OCI-LY1 (cell line): Measurements from ENCODE around the gene ALKBH2.
A peak's percentile ranks its signal among the peaks of the same experiment; 100 is the strongest.

Source experiments
- H2AFZ ChIP-seq: fragments of 200-600 bp; sonication (generic), shearing (Covaris generic); 2 replicates; pipeline ENCODE4 v1.6.0; 2014; ENCODE audit warnings: antibody characterized with exemption, mild to moderate bottlenecking, low read length
- H3F3A ChIP-seq: fragments of 200-600 bp; sonication (generic), shearing (Covaris generic); 2 replicates; pipeline ENCODE4 v1.6.0; 2014; ENCODE audit warnings: mild to moderate bottlenecking, antibody characterized with exemption, low read length, moderate library complexity; ENCODE audit not compliant: insufficient read depth
- H3K27ac ChIP-seq: fragments of 200-600 bp; sonication (generic); 2 replicates; pipeline ENCODE4 v1.5.1; 2014; ENCODE audit warnings: low read length, mixed run types, mild to moderate bottlenecking, low read depth; ENCODE audit not compliant: poor library complexity, severe bottlenecking
- H3K27me3 ChIP-seq: fragments of 200-600 bp; sonication (generic); 2 replicates; pipeline ENCODE4 v1.6.0; 2014; ENCODE audit warnings: antibody characterized with exemption, mild to moderate bottlenecking, low read length, moderate library complexity; ENCODE audit not compliant: insufficient read depth
- H3K36me3 ChIP-seq: fragments of 200-600 bp; sonication (generic); 2 replicates; pipeline ENCODE4 v1.6.1; 2014; ENCODE audit warnings: mild to moderate bottlenecking, antibody characterized with exemption, low read length, moderate library complexity, mixed read lengths; ENCODE audit not compliant: insufficient read depth
- H3K4me1 ChIP-seq: fragments of 200-600 bp; sonication (generic); 2 replicates; pipeline ENCODE4 v1.5.1; 2014; ENCODE audit warnings: mild to moderate bottlenecking, low read length, moderate library complexity; ENCODE audit not compliant: insufficient read depth, severe bottlenecking
- H3K4me2 ChIP-seq: fragments of 200-600 bp; sonication (generic), shearing (Covaris generic); 2 replicates; pipeline ENCODE4 v1.6.1; 2014; ENCODE audit warnings: low read length
- H3K4me3 ChIP-seq: fragments of 200-600 bp; sonication (generic); 2 replicates; pipeline ENCODE4 v1.5.1; 2014; ENCODE audit warnings: low read length, low read depth, mild to moderate bottlenecking, mixed read lengths; ENCODE audit not compliant: poor library complexity, severe bottlenecking
- H3K79me2 ChIP-seq: fragments of 200-600 bp; shearing (Covaris generic); 2 replicates; pipeline ENCODE4 v1.6.1; 2016; ENCODE audit warnings: mixed run types, low read length, mixed read lengths; ENCODE audit not compliant: insufficient read depth
- H3K9ac ChIP-seq: fragments of 200-600 bp; sonication (generic), shearing (Covaris generic); 2 replicates; pipeline ENCODE4 v1.6.1; 2014; ENCODE audit warnings: mild to moderate bottlenecking, low read length, mixed read lengths
- H3K9me2 ChIP-seq: fragments of 200-600 bp; sonication (generic), shearing (Covaris generic); 2 replicates; pipeline ENCODE4 v1.6.1; 2014; ENCODE audit warnings: low read depth, mild to moderate bottlenecking, low read length, mixed read lengths
- H3K9me3 ChIP-seq: fragments of 200-600 bp; shearing (Covaris generic); 2 replicates; pipeline ENCODE4 v1.6.1; 2014; ENCODE audit warnings: low read length, mixed read lengths
- H4K20me1 ChIP-seq: fragments of 200-600 bp; sonication (generic), shearing (Covaris generic); 2 replicates; pipeline ENCODE4 v1.6.0; 2016; ENCODE audit warnings: mild to moderate bottlenecking, low read length; ENCODE audit not compliant: insufficient read depth
- EZH2 ChIP-seq: fragments of 200-600 bp; sonication (generic), shearing (Covaris generic); IDR thresholded peaks from 2 replicates; pipeline ENCODE4 v1.8.0; 2017; ENCODE audit warnings: borderline replicate concordance, mixed run types, mild to moderate bottlenecking, antibody characterized with exemption, low read length, moderate library complexity, mixed read lengths
- TF ChIP-seq, protein P1 (sequence below): fragments of 200-600 bp; sonication (generic), shearing (Covaris generic); IDR thresholded peaks from 2 replicates; pipeline ENCODE4 v1.5.1; 2017; ENCODE audit warnings: mild to moderate bottlenecking, antibody characterized with exemption, low read length, moderate library complexity, mixed read lengths

ALKBH2 gene

GRCh38 chr12:109139360-109139759 is 46.1 kb upstream of the ALKBH2 start:
- Histone ChIP-seq H3K27ac (no peak overlapping the region), H3K4me3 (no peak overlapping the region), H3K4me1 (no peaks in the 10 kb centered on the region), H3K4me2 (no peak overlapping the region), H4K20me1 (no peaks in the 10 kb centered on the region), H3K79me2 (no peaks in the 10 kb centered on the region), H3K27me3 (no peaks in the 10 kb centered on the region), H3K9me3 (no peaks in the 10 kb centered on the region), H3K36me3 (no peaks in the 10 kb centered on the region), H3K9me2 (no peaks in the 10 kb centered on the region), H3K9ac (no peak overlapping the region), H2AFZ (no peak overlapping the region), H3F3A (no peaks in the 10 kb centered on the region)
- TF ChIP-seq, protein P1, sequence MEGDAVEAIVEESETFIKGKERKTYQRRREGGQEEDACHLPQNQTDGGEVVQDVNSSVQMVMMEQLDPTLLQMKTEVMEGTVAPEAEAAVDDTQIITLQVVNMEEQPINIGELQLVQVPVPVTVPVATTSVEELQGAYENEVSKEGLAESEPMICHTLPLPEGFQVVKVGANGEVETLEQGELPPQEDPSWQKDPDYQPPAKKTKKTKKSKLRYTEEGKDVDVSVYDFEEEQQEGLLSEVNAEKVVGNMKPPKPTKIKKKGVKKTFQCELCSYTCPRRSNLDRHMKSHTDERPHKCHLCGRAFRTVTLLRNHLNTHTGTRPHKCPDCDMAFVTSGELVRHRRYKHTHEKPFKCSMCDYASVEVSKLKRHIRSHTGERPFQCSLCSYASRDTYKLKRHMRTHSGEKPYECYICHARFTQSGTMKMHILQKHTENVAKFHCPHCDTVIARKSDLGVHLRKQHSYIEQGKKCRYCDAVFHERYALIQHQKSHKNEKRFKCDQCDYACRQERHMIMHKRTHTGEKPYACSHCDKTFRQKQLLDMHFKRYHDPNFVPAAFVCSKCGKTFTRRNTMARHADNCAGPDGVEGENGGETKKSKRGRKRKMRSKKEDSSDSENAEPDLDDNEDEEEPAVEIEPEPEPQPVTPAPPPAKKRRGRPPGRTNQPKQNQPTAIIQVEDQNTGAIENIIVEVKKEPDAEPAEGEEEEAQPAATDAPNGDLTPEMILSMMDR = no peak
- no peak for TF ChIP-seq EZH2

DNA sequence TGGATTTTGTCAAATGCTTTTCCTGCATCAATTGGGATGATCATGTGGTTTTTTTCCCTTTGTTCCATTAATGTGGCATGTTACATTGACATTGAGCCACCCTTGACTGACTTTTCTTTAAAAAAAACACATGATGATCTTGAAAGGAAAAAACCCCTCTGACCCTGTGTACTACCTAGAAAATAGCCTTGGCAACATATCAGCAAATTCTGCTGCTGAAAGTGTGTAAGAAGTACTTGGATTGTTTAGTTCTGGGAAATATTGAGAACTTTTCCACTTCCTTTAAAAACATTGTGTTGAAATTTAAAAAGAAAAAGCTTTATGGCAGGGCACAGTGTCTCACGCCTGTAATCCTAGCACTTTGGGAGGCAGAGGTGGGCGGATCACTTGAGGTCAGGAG is 43.8 kb upstream of the ALKBH2 start:
- H2AFZ ChIP-seq = no peak overlapping the region
- H3K4me1 ChIP-seq = no peaks in the 10 kb centered on the region
- H3K4me3 ChIP-seq = no peak overlapping the region
- no peak for TF ChIP-seq EZH2
- no peaks in the 10 kb centered on the region for H3K27me3 ChIP-seq
- H3K9me2 ChIP-seq = no peaks in the 10 kb centered on the region
- H3K27ac ChIP-seq = no peak overlapping the region
- no peaks in the 10 kb centered on the region for H4K20me1 ChIP-seq
- H3K79me2 ChIP-seq = no peaks in the 10 kb centered on the region
- no peak overlapping the region for H3K4me2 ChIP-seq
- no peaks in the 10 kb centered on the region for H3K36me3 ChIP-seq
- no peaks in the 10 kb centered on the region for H3K9me3 ChIP-seq
- H3K9ac ChIP-seq = no peak overlapping the region
- no peaks in the 10 kb centered on the region for H3F3A ChIP-seq

GRCh38 chr12:109134186-109134917 is 41.1 kb upstream of the ALKBH2 start:
- no peaks in the 10 kb centered on the region for H3F3A ChIP-seq
- H3K79me2 ChIP-seq = no peaks in the 10 kb centered on the region
- no peak overlapping the region for H3K27ac ChIP-seq
- no peak overlapping the region for H3K4me2 ChIP-seq
- no peaks in the 10 kb centered on the region for H3K36me3 ChIP-seq
- no peaks in the 10 kb centered on the region for H3K27me3 ChIP-seq
- no peaks in the 10 kb centered on the region for H3K9me2 ChIP-seq
- H2AFZ ChIP-seq = no peak overlapping the region
- no peak overlapping the region for H3K4me3 ChIP-seq
- no peaks in the 10 kb centered on the region for H4K20me1 ChIP-seq
- peaks cover 6% of the 10 kb centered on the region for H3K4me1 ChIP-seq
- no peaks in the 10 kb centered on the region for H3K9me3 ChIP-seq
- H3K9ac ChIP-seq = no peak overlapping the region
- TF ChIP-seq, protein P1 = peak; percentile 9; the same call in 1 of the 2 replicates
- no peak for TF ChIP-seq EZH2
